Measurements from ENCODE around the gene OPA3.

DNA sequence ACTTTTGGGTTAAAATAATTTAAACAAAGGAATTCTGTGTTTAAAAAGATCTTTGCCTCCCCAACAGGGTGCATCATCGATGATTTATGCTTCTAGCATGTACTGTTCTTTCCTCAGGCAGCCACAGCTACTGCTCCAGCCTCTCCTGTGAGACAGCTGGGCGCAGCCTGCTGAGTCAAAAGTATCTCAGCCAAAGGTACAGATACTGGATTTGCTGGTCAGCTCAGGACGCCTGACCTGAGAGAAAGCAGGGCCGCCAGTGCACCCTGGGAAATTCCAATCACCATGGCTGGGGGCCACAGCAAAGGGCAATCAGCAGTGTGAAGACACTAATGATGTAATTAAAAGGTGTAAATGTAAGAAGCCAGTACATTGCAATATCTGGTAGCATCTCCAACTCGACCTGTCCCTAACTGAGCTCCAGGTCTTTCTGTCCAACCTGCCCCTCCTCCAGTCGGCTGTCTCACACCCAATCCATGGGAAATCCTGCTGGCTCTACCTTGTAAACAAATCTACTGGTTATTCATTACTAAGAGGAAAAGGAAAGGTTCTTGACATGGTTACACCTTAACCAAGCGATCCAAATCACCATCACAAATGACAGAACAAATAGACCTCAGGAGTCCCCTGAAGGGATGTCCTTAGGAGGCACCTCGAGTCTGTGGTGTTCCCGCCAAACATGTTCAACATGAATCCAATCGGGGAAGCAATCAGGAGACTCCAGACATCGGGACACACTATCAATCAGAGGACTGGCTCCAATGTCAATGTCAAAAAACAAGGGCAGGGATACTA lies 7.3 kb downstream of the OPA3 start:
- TF ChIP-seq, protein P1, sequence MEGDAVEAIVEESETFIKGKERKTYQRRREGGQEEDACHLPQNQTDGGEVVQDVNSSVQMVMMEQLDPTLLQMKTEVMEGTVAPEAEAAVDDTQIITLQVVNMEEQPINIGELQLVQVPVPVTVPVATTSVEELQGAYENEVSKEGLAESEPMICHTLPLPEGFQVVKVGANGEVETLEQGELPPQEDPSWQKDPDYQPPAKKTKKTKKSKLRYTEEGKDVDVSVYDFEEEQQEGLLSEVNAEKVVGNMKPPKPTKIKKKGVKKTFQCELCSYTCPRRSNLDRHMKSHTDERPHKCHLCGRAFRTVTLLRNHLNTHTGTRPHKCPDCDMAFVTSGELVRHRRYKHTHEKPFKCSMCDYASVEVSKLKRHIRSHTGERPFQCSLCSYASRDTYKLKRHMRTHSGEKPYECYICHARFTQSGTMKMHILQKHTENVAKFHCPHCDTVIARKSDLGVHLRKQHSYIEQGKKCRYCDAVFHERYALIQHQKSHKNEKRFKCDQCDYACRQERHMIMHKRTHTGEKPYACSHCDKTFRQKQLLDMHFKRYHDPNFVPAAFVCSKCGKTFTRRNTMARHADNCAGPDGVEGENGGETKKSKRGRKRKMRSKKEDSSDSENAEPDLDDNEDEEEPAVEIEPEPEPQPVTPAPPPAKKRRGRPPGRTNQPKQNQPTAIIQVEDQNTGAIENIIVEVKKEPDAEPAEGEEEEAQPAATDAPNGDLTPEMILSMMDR (IDR thresholded peaks at IDR 0.05), result no peak
- no peak for TF ChIP-seq POLR2AphosphoS5 (IDR thresholded peaks at IDR 0.05)
